ENCODE measurements around the gene MYO18B.

The MYO18B gene

GRCh38 chr22:25779890-25780289, 37.9 kb downstream of the MYO18B start:
- DNase-seq, result no peak

- no peak for DNase-seq
Measured at GRCh38 chr22:25780673-25781072, 38.7 kb downstream of the MYO18B start.

- no peak for DNase-seq
Measured at GRCh38 chr22:25781801-25782200, 39.8 kb downstream of the MYO18B start.

GRCh38 chr22:25782831-25783230, 40.8 kb downstream of the MYO18B start:
- no peak for DNase-seq

GRCh38 chr22:25783856-25784255, 41.9 kb downstream of the MYO18B start:
- no peak for DNase-seq

GRCh38 chr22:25786165-25786564, 44.2 kb downstream of the MYO18B start:
- DNase-seq, result no peak

GRCh38 chr22:25791556-25791955, 49.6 kb downstream of the MYO18B start:
- DNase-seq, result no peak

- DNase-seq, result no peak
Measured at GRCh38 chr22:25795478-25795877, 53.5 kb downstream of the MYO18B start.

- no peak for DNase-seq
Measured at GRCh38 chr22:25797498-25798290, 55.7 kb downstream of the MYO18B start.

- no peak for DNase-seq
Measured at GRCh38 chr22:25800766-25801165, 58.8 kb downstream of the MYO18B start.

- no peak for DNase-seq
Measured at GRCh38 chr22:25802018-25802417, 60.0 kb downstream of the MYO18B start.

GRCh38 chr22:25804676-25805075, 62.7 kb downstream of the MYO18B start:
- DNase-seq, result no peak

- DNase-seq, result no peak
Measured at GRCh38 chr22:25806579-25806978, 64.6 kb downstream of the MYO18B start.

- no peak for DNase-seq
Measured at GRCh38 chr22:25814685-25815084, 72.7 kb downstream of the MYO18B start.

GRCh38 chr22:25815561-25815960, 73.6 kb downstream of the MYO18B start:
- DNase-seq, result no peak

- DNase-seq, result no peak
Measured at GRCh38 chr22:25816522-25817059, 74.6 kb downstream of the MYO18B start.

GRCh38 chr22:25817092-25817943, 75.3 kb downstream of the MYO18B start:
- DNase-seq, result no peak

- DNase-seq, result no peak
Measured at GRCh38 chr22:25818541-25818940, 76.6 kb downstream of the MYO18B start.

- DNase-seq, result no peak
Measured at GRCh38 chr22:25822344-25822743, 80.4 kb downstream of the MYO18B start.

GRCh38 chr22:25823276-25823675, 81.3 kb downstream of the MYO18B start:
- DNase-seq, result no peak

GRCh38 chr22:25824828-25825423, 82.9 kb downstream of the MYO18B start:
- DNase-seq, result no peak

- DNase-seq, result no peak
Measured at GRCh38 chr22:25827415-25827814, 85.4 kb downstream of the MYO18B start.

GRCh38 chr22:25828422-25828821, 86.4 kb downstream of the MYO18B start:
- no peak for DNase-seq

Data from T-helper 2 cell (primary cell).